A549 (cell line): ENCODE measurements around the gene ARID1B.

Experiments
- CEBPB ChIP-seq, 2 experiments: fragments of >200 bp in 1 of 2; sonication (Bioruptor Twin) in 1 of 2; formaldehyde crosslinking in 1 of 2; IDR thresholded peaks; 2 replicates each; pipeline ENCODE4 v1.6.1; 2012 to 2016
- EP300 ChIP-seq, 2 experiments: fragments of >200 bp; sonication (Bioruptor Twin); formaldehyde crosslinking; IDR thresholded peaks; 2 replicates in 1 of 2; 3 replicates in 1 of 2; pipeline ENCODE4 v1.6.1; 2016 to 2017
- JUN ChIP-seq, 2 experiments: fragments of >200 bp; sonication (Bioruptor Twin); formaldehyde crosslinking; IDR thresholded peaks; 2 replicates in 1 of 2; 3 replicates in 1 of 2; pipeline ENCODE4 v1.6.1; 2016 to 2017
- JUNB ChIP-seq: fragments of >200 bp; sonication (Bioruptor Twin); formaldehyde crosslinking; IDR thresholded peaks from 2 replicates; pipeline ENCODE4 v1.6.1; 2016
- PBX3 ChIP-seq: IDR thresholded peaks from 2 replicates; pipeline ENCODE4 v1.6.1; 2012
- POLR2A ChIP-seq: IDR thresholded peaks from 2 replicates; pipeline ENCODE4 v1.6.1; 2012; ENCODE audit warnings: mild to moderate bottlenecking, low read length
- RCOR1 ChIP-seq: fragments of 150-350 bp; IDR thresholded peaks from 2 replicates; pipeline ENCODE4 v1.6.1; 2014; ENCODE audit warnings: antibody characterized with exemption, low read length, low read depth
- TF ChIP-seq, protein P1 (sequence below): fragments of >200 bp; sonication (Bioruptor Twin); formaldehyde crosslinking; IDR thresholded peaks from 3 replicates; pipeline ENCODE4 v1.5.1; 2016
- TF ChIP-seq, protein P2 (sequence below): fragments of 450-650 bp; IDR thresholded peaks from 2 replicates; pipeline ENCODE4 v1.6.1; 2014; ENCODE audit warnings: antibody characterized with exemption

DNA sequence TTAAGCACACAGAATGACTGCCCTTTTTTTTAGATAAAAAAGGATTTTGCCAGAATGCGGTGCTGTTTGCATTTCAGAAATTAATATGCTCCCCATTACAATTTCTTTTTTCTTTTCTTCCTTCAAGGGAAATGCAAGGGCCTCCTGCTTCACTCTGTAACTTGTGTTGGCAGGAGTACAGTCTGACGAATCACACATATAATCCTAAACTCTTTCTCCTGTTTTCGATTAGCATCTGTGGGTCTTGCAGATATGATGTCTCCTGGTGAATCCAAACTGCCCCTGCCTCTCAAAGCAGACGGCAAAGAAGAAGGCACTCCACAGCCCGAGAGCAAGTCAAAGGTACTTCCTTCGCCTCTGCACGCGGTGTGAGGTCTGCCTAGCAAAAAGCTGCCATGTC, 396.6 kb downstream of the ARID1B start:
- TF ChIP-seq, protein P1, sequence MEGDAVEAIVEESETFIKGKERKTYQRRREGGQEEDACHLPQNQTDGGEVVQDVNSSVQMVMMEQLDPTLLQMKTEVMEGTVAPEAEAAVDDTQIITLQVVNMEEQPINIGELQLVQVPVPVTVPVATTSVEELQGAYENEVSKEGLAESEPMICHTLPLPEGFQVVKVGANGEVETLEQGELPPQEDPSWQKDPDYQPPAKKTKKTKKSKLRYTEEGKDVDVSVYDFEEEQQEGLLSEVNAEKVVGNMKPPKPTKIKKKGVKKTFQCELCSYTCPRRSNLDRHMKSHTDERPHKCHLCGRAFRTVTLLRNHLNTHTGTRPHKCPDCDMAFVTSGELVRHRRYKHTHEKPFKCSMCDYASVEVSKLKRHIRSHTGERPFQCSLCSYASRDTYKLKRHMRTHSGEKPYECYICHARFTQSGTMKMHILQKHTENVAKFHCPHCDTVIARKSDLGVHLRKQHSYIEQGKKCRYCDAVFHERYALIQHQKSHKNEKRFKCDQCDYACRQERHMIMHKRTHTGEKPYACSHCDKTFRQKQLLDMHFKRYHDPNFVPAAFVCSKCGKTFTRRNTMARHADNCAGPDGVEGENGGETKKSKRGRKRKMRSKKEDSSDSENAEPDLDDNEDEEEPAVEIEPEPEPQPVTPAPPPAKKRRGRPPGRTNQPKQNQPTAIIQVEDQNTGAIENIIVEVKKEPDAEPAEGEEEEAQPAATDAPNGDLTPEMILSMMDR: no peak
- TF ChIP-seq JUN (IDR thresholded peaks at IDR 0.05) (no peak), CEBPB (IDR thresholded peaks at IDR 0.05) (no peak), JUNB (no peak), POLR2A (no peak), EP300 (IDR thresholded peaks at IDR 0.05) (no peak), RCOR1 (no peak), PBX3 (no peak)
- TF ChIP-seq, protein P2, sequence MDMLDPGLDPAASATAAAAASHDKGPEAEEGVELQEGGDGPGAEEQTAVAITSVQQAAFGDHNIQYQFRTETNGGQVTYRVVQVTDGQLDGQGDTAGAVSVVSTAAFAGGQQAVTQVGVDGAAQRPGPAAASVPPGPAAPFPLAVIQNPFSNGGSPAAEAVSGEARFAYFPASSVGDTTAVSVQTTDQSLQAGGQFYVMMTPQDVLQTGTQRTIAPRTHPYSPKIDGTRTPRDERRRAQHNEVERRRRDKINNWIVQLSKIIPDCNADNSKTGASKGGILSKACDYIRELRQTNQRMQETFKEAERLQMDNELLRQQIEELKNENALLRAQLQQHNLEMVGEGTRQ: no peak
